HEK293 (cell line): ENCODE results near the gene PIGL.

Experiments
- MEIS1 ChIP-seq: sonication (generic); formaldehyde crosslinking; IDR thresholded peaks from 2 replicates; pipeline ENCODE4 v1.8.1; 2022; ENCODE audit warnings: missing genetic modification reagents, mild to moderate bottlenecking, borderline replicate concordance
- SALL2 ChIP-seq: fragments of 450-650 bp; formaldehyde crosslinking; IDR thresholded peaks from 2 replicates; pipeline ENCODE4 v1.5.0; 2017; ENCODE audit warnings: missing biosample characterization, mild to moderate bottlenecking, missing genetic modification characterization, borderline replicate concordance
- SETDB1 ChIP-seq: IDR thresholded peaks from one replicate; pipeline ENCODE4 v1.6.1; 2017; ENCODE audit warnings: mild to moderate bottlenecking, low read length, moderate library complexity, mixed read lengths; ENCODE audit not compliant: insufficient read length
- SP7 ChIP-seq: fragments of 450-650 bp; formaldehyde crosslinking; IDR thresholded peaks from 2 replicates; pipeline ENCODE4 v1.5.1; 2016; ENCODE audit warnings: missing biosample characterization, missing genetic modification characterization
- ZFP41 ChIP-seq: fragments of 450-650 bp; formaldehyde crosslinking; IDR thresholded peaks from 2 replicates; pipeline ENCODE4 v1.5.1; 2016; ENCODE audit warnings: missing biosample characterization, missing genetic modification characterization, borderline replicate concordance
- ZNF2 ChIP-seq: fragments of 450-650 bp; formaldehyde crosslinking; IDR thresholded peaks from 2 replicates; pipeline ENCODE4 v1.5.1; 2016; ENCODE audit warnings: missing biosample characterization, missing genetic modification characterization
- ZNF211 ChIP-seq: fragments of 450-650 bp; formaldehyde crosslinking; IDR thresholded peaks from 2 replicates; pipeline ENCODE4 v1.5.1; 2016; ENCODE audit warnings: low read depth, missing biosample characterization, missing genetic modification characterization
- ZNF223 ChIP-seq: fragments of 450-650 bp; formaldehyde crosslinking; IDR thresholded peaks from 2 replicates; pipeline ENCODE4 v1.5.1; 2016; ENCODE audit warnings: missing biosample characterization, missing genetic modification characterization
- ZNF24 ChIP-seq: fragments of 450-650 bp; formaldehyde crosslinking; IDR thresholded peaks from 2 replicates; pipeline ENCODE4 v1.5.1; 2016; ENCODE audit warnings: missing biosample characterization, missing genetic modification characterization
- ZNF266 ChIP-seq: fragments of 450-650 bp; formaldehyde crosslinking; IDR thresholded peaks from 2 replicates; pipeline ENCODE4 v1.5.1; 2016; ENCODE audit warnings: missing biosample characterization, missing genetic modification characterization, low read depth
- ZNF335 ChIP-seq: fragments of 450-650 bp; formaldehyde crosslinking; conservative IDR thresholded peaks from 2 replicates; pipeline ENCODE4 v1.5.1; 2016; ENCODE audit warnings: missing biosample characterization, missing genetic modification characterization
- ZNF350 ChIP-seq: fragments of 450-650 bp; formaldehyde crosslinking; IDR thresholded peaks from 2 replicates; pipeline ENCODE4 v1.5.0; 2017; ENCODE audit warnings: missing biosample characterization, mild to moderate bottlenecking, missing genetic modification characterization
- ZNF423 ChIP-seq: fragments of 450-650 bp; formaldehyde crosslinking; IDR thresholded peaks from 2 replicates; pipeline ENCODE4 v1.5.1; 2016; ENCODE audit warnings: missing biosample characterization, missing genetic modification characterization
- ZNF521 ChIP-seq: fragments of 450-650 bp; formaldehyde crosslinking; IDR thresholded peaks from 2 replicates; pipeline ENCODE4 v1.5.1; 2017; ENCODE audit warnings: missing biosample characterization, mild to moderate bottlenecking, missing genetic modification characterization
- ZNF596 ChIP-seq: fragments of 450-650 bp; IDR thresholded peaks from 2 replicates; pipeline ENCODE4 v1.5.0; 2018; ENCODE audit warnings: missing biosample characterization, mild to moderate bottlenecking, missing genetic modification characterization, moderate library complexity
- ZNF629 ChIP-seq: fragments of 450-650 bp; formaldehyde crosslinking; IDR thresholded peaks from 2 replicates; pipeline ENCODE4 v1.5.1; 2017; ENCODE audit warnings: missing biosample characterization, missing genetic modification characterization
- ZNF658 ChIP-seq: fragments of 450-650 bp; formaldehyde crosslinking; IDR thresholded peaks from 2 replicates; pipeline ENCODE4; 2016; ENCODE audit warnings: missing biosample characterization, missing genetic modification characterization
- ZNF660 ChIP-seq: fragments of 450-650 bp; IDR thresholded peaks from 2 replicates; pipeline ENCODE4 v1.5.1; 2018; ENCODE audit warnings: missing biosample characterization, mild to moderate bottlenecking, missing genetic modification characterization
- ZNF830 ChIP-seq: fragments of 450-650 bp; IDR thresholded peaks from 2 replicates; pipeline ENCODE4 v1.5.0; 2018; ENCODE audit warnings: missing biosample characterization, missing genetic modification characterization, low read depth, mild to moderate bottlenecking, moderate library complexity
- ZSCAN16 ChIP-seq: fragments of 450-650 bp; formaldehyde crosslinking; IDR thresholded peaks from 2 replicates; pipeline ENCODE4 v1.5.1; 2016; ENCODE audit warnings: missing biosample characterization, missing genetic modification characterization
- TF ChIP-seq, protein P1 (sequence below): fragments of 450-650 bp; formaldehyde crosslinking; IDR thresholded peaks from 2 replicates; pipeline ENCODE4 v1.5.1; 2016; ENCODE audit warnings: missing biosample characterization, missing genetic modification characterization
- TF ChIP-seq, protein P2 (sequence below): fragments of 450-650 bp; formaldehyde crosslinking; IDR thresholded peaks from 2 replicates; pipeline ENCODE4 v1.5.1; 2017; ENCODE audit warnings: missing biosample characterization, missing genetic modification characterization
- TF ChIP-seq, protein P3 (sequence below): fragments of 450-650 bp; formaldehyde crosslinking; IDR thresholded peaks from 2 replicates; pipeline ENCODE4 v1.5.1; 2017; ENCODE audit warnings: missing biosample characterization, missing genetic modification characterization
- TF ChIP-seq, protein P4 (sequence below): fragments of 450-650 bp; IDR thresholded peaks from 2 replicates; pipeline ENCODE4 v1.5.1; 2018; ENCODE audit warnings: missing biosample characterization, mild to moderate bottlenecking, missing genetic modification characterization
- TF ChIP-seq, protein P5 (sequence below): fragments of 450-650 bp; formaldehyde crosslinking; IDR thresholded peaks from 2 replicates; pipeline ENCODE4 v1.5.1; 2016; ENCODE audit warnings: missing biosample characterization, missing genetic modification characterization
- TF ChIP-seq, protein P6 (sequence below): fragments of 450-650 bp; formaldehyde crosslinking; IDR thresholded peaks from 2 replicates; pipeline ENCODE4 v1.5.1; 2016; ENCODE audit warnings: missing biosample characterization, missing genetic modification characterization
- TF ChIP-seq, protein P7 (sequence below): fragments of 450-650 bp; formaldehyde crosslinking; IDR thresholded peaks from 2 replicates; pipeline ENCODE4 v1.5.1; 2016; ENCODE audit warnings: missing biosample characterization, missing genetic modification characterization

The PIGL gene

DNA sequence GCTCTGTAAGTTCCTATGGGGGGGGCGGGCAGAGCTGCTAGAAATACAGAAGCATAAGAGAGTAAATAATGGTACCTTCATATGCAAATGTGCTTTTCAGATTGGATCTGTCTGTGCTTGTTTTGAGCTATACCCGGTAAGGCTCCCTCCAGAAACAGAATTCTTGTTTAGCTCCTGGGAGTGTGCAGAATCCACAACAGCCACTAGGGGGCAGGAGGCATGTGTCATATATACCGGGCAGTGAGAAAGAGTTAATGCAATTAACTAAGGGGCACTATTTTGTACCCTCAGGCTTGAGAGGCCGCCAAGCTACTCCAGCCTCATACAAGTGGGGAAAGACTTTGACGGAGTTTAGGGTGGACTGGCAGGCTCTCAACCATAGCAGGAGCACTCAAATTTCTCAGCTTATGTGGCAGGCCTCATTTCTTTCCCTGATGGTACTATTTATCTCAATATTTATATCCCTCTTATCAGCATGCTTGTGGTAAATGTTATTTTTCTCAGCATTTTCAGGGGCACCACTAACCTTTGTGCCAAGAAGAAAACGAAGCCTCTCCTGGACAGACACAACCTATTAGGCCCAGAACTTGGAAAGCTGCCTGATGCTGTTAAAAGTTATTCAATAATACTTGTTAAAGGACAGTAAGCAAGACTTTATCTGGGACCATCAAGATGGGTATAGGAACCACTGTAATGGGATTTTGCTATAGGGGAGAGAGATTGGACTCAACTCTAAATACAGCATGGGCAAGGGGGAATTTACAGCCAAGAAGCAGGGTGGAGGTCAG lies 146.9 kb downstream of the PIGL start (continued):
- TF ChIP-seq SETDB1 (no peak), MEIS1 (no peak), ZNF521 (tag by site-specific recombination) (no peak), ZNF266 (tag by site-specific recombination) (no peak), ZFP41 (no peak), ZNF423 (tag by site-specific recombination) (no peak), ZNF24 (peak; percentile 64; the same call in 1 of the 2 replicates), ZNF660 (tag by site-specific recombination) (peak; percentile 80), ZNF223 (tag by site-specific recombination) (no peak), ZNF629 (tag by site-specific recombination) (peak; percentile 53; the same call in 1 of the 2 replicates), ZSCAN16 (tag by site-specific recombination) (no peak), ZNF596 (tag by site-specific recombination) (no peak), ZNF830 (tag by site-specific recombination) (no peak), SP7 (tag by site-specific recombination) (peak; percentile 33), ZNF658 (tag by site-specific recombination) (no peak), ZNF335 (0 out of 2 replicates have a peak, but pooled peaks have one; percentile 12), ZNF350 (tag by site-specific recombination) (no peak), ZNF211 (tag by site-specific recombination) (no peak), SALL2 (tag by site-specific recombination) (no peak), ZNF2 (tag by site-specific recombination) (peak; percentile 70; the same call in 1 of the 2 replicates)
- TF ChIP-seq, protein P1, sequence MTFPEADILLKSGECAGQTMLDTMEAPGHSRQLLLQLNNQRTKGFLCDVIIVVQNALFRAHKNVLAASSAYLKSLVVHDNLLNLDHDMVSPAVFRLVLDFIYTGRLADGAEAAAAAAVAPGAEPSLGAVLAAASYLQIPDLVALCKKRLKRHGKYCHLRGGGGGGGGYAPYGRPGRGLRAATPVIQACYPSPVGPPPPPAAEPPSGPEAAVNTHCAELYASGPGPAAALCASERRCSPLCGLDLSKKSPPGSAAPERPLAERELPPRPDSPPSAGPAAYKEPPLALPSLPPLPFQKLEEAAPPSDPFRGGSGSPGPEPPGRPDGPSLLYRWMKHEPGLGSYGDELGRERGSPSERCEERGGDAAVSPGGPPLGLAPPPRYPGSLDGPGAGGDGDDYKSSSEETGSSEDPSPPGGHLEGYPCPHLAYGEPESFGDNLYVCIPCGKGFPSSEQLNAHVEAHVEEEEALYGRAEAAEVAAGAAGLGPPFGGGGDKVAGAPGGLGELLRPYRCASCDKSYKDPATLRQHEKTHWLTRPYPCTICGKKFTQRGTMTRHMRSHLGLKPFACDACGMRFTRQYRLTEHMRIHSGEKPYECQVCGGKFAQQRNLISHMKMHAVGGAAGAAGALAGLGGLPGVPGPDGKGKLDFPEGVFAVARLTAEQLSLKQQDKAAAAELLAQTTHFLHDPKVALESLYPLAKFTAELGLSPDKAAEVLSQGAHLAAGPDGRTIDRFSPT (tag by site-specific recombination): peak; percentile 83
- TF ChIP-seq, protein P2, sequence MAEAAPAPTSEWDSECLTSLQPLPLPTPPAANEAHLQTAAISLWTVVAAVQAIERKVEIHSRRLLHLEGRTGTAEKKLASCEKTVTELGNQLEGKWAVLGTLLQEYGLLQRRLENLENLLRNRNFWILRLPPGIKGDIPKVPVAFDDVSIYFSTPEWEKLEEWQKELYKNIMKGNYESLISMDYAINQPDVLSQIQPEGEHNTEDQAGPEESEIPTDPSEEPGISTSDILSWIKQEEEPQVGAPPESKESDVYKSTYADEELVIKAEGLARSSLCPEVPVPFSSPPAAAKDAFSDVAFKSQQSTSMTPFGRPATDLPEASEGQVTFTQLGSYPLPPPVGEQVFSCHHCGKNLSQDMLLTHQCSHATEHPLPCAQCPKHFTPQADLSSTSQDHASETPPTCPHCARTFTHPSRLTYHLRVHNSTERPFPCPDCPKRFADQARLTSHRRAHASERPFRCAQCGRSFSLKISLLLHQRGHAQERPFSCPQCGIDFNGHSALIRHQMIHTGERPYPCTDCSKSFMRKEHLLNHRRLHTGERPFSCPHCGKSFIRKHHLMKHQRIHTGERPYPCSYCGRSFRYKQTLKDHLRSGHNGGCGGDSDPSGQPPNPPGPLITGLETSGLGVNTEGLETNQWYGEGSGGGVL (tag by site-specific recombination): no peak
- TF ChIP-seq, protein P3, sequence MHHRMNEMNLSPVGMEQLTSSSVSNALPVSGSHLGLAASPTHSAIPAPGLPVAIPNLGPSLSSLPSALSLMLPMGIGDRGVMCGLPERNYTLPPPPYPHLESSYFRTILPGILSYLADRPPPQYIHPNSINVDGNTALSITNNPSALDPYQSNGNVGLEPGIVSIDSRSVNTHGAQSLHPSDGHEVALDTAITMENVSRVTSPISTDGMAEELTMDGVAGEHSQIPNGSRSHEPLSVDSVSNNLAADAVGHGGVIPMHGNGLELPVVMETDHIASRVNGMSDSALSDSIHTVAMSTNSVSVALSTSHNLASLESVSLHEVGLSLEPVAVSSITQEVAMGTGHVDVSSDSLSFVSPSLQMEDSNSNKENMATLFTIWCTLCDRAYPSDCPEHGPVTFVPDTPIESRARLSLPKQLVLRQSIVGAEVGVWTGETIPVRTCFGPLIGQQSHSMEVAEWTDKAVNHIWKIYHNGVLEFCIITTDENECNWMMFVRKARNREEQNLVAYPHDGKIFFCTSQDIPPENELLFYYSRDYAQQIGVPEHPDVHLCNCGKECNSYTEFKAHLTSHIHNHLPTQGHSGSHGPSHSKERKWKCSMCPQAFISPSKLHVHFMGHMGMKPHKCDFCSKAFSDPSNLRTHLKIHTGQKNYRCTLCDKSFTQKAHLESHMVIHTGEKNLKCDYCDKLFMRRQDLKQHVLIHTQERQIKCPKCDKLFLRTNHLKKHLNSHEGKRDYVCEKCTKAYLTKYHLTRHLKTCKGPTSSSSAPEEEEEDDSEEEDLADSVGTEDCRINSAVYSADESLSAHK: no peak
- TF ChIP-seq, protein P4, sequence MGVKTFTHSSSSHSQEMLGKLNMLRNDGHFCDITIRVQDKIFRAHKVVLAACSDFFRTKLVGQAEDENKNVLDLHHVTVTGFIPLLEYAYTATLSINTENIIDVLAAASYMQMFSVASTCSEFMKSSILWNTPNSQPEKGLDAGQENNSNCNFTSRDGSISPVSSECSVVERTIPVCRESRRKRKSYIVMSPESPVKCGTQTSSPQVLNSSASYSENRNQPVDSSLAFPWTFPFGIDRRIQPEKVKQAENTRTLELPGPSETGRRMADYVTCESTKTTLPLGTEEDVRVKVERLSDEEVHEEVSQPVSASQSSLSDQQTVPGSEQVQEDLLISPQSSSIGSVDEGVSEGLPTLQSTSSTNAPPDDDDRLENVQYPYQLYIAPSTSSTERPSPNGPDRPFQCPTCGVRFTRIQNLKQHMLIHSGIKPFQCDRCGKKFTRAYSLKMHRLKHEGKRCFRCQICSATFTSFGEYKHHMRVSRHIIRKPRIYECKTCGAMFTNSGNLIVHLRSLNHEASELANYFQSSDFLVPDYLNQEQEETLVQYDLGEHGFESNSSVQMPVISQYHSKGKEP (tag by site-specific recombination): peak; percentile 50; the same call in 1 of the 2 replicates
- TF ChIP-seq, protein P5, sequence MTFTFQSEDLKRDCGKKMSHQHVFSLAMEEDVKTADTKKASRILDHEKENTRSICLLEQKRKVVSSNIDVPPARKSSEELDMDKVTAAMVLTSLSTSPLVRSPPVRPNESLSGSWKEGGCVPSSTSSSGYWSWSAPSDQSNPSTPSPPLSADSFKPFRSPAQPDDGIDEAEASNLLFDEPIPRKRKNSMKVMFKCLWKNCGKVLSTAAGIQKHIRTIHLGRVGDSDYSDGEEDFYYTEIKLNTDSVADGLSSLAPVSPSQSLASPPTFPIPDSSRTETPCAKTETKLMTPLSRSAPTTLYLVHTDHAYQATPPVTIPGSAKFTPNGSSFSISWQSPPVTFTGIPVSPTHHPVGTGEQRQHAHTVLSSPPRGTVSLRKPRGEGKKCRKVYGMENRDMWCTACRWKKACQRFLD (tag by site-specific recombination): no peak
- TF ChIP-seq, protein P6, sequence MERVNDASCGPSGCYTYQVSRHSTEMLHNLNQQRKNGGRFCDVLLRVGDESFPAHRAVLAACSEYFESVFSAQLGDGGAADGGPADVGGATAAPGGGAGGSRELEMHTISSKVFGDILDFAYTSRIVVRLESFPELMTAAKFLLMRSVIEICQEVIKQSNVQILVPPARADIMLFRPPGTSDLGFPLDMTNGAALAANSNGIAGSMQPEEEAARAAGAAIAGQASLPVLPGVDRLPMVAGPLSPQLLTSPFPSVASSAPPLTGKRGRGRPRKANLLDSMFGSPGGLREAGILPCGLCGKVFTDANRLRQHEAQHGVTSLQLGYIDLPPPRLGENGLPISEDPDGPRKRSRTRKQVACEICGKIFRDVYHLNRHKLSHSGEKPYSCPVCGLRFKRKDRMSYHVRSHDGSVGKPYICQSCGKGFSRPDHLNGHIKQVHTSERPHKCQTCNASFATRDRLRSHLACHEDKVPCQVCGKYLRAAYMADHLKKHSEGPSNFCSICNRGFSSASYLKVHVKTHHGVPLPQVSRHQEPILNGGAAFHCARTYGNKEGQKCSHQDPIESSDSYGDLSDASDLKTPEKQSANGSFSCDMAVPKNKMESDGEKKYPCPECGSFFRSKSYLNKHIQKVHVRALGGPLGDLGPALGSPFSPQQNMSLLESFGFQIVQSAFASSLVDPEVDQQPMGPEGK: no peak
- TF ChIP-seq, protein P7, sequence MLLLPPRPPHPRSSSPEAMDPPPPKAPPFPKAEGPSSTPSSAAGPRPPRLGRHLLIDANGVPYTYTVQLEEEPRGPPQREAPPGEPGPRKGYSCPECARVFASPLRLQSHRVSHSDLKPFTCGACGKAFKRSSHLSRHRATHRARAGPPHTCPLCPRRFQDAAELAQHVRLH (tag by site-specific recombination): no peak
- TF ChIP-seq, all 188 proteins: peak for 20
